ENCODE results near the gene MIA2. TPM values are rescaled to one million over a fixed set of nuclear protein-coding genes. Genes with fewer than 3 reads are reported as not detected.

MIA2 gene
- total RNA-seq, 1 experiment from 2014 or later: 15.0 TPM

GRCh38 chr14:39381366-39381765 is 147.7 kb downstream of the MIA2 start:
- Histone ChIP-seq H2BK12ac (ENCODE audit: insufficient read length, low read depth, low read length) (no peak overlapping the region), H2BK120ac (ENCODE audit: low read depth, low read length, poor library complexity, severe bottlenecking) (no peak overlapping the region), H3K9ac (ENCODE audit: extremely low read depth, insufficient read length, low read length) (no peak overlapping the region), H2AK5ac (ENCODE audit: insufficient read length, low read length) (no peak overlapping the region), H3K23me2 (ENCODE audit: insufficient read length, low read depth, low read length, poor library complexity, severe bottlenecking) (no peaks in the 10 kb centered on the region), H4K8ac (replicated peaks; ENCODE audit: insufficient read length, low read depth, low read length) (no peak overlapping the region), H2BK5ac (ENCODE audit: insufficient read length, low read length) (no peak overlapping the region), H4K5ac (ENCODE audit: insufficient read length, low read depth, low read length) (no peak overlapping the region), H2AFZ (ENCODE audit: low read length) (no peak overlapping the region), H3K4me1 (ENCODE audit: insufficient read depth, low read length) (no peaks in the 10 kb centered on the region), H3K14ac (ENCODE audit: insufficient read depth, low read length) (no peak overlapping the region), H4K91ac (ENCODE audit: insufficient read length, low read depth, low read length) (no peak overlapping the region), H3K9me3 (ENCODE audit: control insufficient read depth, low read depth, low read length) (no peaks in the 10 kb centered on the region), H3K79me2 (ENCODE audit: insufficient read depth, low read length) (no peaks in the 10 kb centered on the region), H3K4ac (ENCODE audit: low read depth, low read length) (no peak overlapping the region), H3K27me3 (ENCODE audit: insufficient read depth, low read length) (no peaks in the 10 kb centered on the region), H3K4me2 (ENCODE audit: insufficient read depth, insufficient read length, low read length) (no peak overlapping the region), H4K20me1 (ENCODE audit: control insufficient read depth, insufficient read depth, insufficient read length) (no peaks in the 10 kb centered on the region), H3K18ac (ENCODE audit: insufficient read length, low read depth, low read length) (no peak overlapping the region), H3K56ac (ENCODE audit: insufficient read length, low read depth, low read length) (no peak overlapping the region), H3T11ph (ENCODE audit: low read length) (no peak overlapping the region), H3K27ac (ENCODE audit: insufficient read length, low read depth, low read length) (no peak overlapping the region), H3K79me1 (ENCODE audit: insufficient read depth, low read depth, low read length, poor library complexity, severe bottlenecking) (no peaks in the 10 kb centered on the region), H2BK15ac (ENCODE audit: low read depth, low read length) (no peak overlapping the region), H3K23ac (ENCODE audit: insufficient read length, low read depth, low read length) (no peak overlapping the region), H2BK20ac (ENCODE audit: low read depth, low read length, poor library complexity, severe bottlenecking) (no peak overlapping the region)
- Mint-ChIP-seq H3K36me3 (ENCODE audit: insufficient read depth in 1 of 3, low read depth in 3 of 3) (no peaks in the 10 kb centered on the region; a peak in 1 of 7 replicates), H3K4me1 (peaks cover 6 to 10% of the 10 kb centered on the region in 2 experiments; a peak in 3 of 4 replicates), H3K27me3 (ENCODE audit: low read depth) (no peaks in the 10 kb centered on the region), H3K27ac (no peak overlapping the region), H3K4me3 (no peak overlapping the region), H3K9me3 (no peaks in the 10 kb centered on the region)
- DNase-seq: no peak
- TF ChIP-seq CTCF (conservative IDR thresholded peaks at IDR 0.05): no peak
- no CpG with 5 or more reads among the region's 4 CpGs for WGBS (ENCODE audit: extremely low coverage, insufficient read length, low lambda C conversion rate)
